Colonic mucosa (tissue), 4 donors: ENCODE measurements around the gene UMPS. TPM values are rescaled to one million over a fixed set of nuclear protein-coding genes. Genes with fewer than 3 reads are reported as not detected.
A peak's percentile ranks its signal among the peaks of the same experiment; 100 is the strongest.
"Not testable (repeated sequence)": the region's sequence is repeated elsewhere in the genome, so short reads cannot be mapped to it uniquely, and the experiment has no call there.

Source experiments
- DNase-seq: peaks from one replicate; pipeline ENCODE4 v3.0.0-alpha.2; 2020
- H3K27ac ChIP-seq: fragments of 200-600 bp; one replicate; pipeline ENCODE4 v1.8.0; 2021
- H3K27me3 ChIP-seq: fragments of 200-600 bp; one replicate; pipeline ENCODE4 v1.8.0; 2021
- H3K36me3 ChIP-seq: fragments of 200-600 bp; one replicate; pipeline ENCODE4 v1.8.0; 2021
- H3K4me1 ChIP-seq: fragments of 200-600 bp; one replicate; pipeline ENCODE4 v1.8.0; 2021; ENCODE audit warnings: mild to moderate bottlenecking
- H3K4me3 ChIP-seq: fragments of 200-600 bp; one replicate; pipeline ENCODE4 v1.8.0; 2021
- H3K9ac ChIP-seq, 2 donors: one replicate each; pipeline ENCODE4 v1.7.0; 2013; ENCODE audit warnings: control low read depth in 2 of 2, low read depth in 2 of 2, low read length in 2 of 2
- H3K9me3 ChIP-seq: fragments of 200-600 bp; one replicate; pipeline ENCODE4 v1.8.0; 2021
- intact Hi-C: fragments of 100-400 bp; cut with DNase I; formaldehyde crosslinking; loops from one replicate; pipeline ENCODE4 v1.14.1; 2022
- total RNA-seq, 2 donors: library from RNA; stranded (reverse); fragmentation: NEBNext Ultra II Directional in 1 of 2; extraction: Animal tissue kit (Norgen Biotek cat#: 25700) in 1 of 2; gene quantifications; one replicate each; pipeline ENCODE4 v1.2.1, GENCODE V29; 2021
- TF ChIP-seq, protein P1 (sequence below): fragments of 200-600 bp; IDR thresholded peaks from one replicate; pipeline ENCODE4 v1.8.0; 2022; ENCODE audit warnings: antibody characterized with exemption, mild to moderate bottlenecking
- donor health status: healthy.
- donor health status: DM: no; HTN: no; CAD: no.
- donor health status: DM: no; HTN: no; CAD: no.

UMPS gene
- total RNA-seq, 2 donors from 2014 or later = 23.4 to 37.7 TPM

DNA sequence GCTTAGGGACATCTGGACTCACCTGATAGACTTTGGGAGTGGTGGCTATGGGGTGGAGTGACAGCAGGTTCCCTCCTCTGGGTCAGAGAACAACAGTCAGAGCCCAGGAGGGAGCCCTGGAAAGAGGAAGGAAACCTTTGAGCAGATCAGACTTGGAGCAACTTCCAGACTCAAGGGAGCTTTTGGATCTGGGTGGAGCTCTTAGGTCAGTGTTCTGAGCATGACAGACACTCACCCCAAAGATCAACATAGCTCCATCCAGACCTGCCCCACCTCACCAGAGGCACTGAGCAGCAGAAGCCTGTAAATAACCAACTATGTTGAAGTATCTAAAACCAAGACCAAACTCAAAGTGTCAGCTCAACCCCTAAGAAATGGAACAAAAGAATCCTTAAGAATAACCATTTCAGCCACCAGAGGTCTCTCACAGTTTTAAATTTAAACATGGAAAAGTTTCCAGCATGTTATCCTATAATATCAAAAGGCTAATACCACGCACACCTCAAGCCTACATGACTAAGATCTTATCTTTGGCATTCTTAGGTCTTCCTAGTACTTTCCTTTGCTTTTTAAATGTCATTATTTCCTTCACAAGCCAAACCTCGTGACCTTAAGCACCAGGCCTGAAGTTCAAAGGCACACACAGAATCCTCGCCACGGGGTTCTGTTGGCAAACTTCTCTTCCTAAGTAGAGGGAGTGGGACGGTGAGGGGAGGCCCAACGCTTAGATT is 56.4 kb downstream of the UMPS start:
- Histone ChIP-seq H3K4me1 (peaks cover 2% of the 10 kb centered on the region), H3K4me3 (no peak overlapping the region), H3K9ac (no peak overlapping the region), H3K27me3 (no peaks in the 10 kb centered on the region), H3K36me3 (no peaks in the 10 kb centered on the region), H3K9me3 (no peaks in the 10 kb centered on the region), H3K27ac (peak overlapping the region; percentile 11)
- DNase-seq = peak; percentile 41
- intact Hi-C loops = no loop called here
- TF ChIP-seq, protein P1, sequence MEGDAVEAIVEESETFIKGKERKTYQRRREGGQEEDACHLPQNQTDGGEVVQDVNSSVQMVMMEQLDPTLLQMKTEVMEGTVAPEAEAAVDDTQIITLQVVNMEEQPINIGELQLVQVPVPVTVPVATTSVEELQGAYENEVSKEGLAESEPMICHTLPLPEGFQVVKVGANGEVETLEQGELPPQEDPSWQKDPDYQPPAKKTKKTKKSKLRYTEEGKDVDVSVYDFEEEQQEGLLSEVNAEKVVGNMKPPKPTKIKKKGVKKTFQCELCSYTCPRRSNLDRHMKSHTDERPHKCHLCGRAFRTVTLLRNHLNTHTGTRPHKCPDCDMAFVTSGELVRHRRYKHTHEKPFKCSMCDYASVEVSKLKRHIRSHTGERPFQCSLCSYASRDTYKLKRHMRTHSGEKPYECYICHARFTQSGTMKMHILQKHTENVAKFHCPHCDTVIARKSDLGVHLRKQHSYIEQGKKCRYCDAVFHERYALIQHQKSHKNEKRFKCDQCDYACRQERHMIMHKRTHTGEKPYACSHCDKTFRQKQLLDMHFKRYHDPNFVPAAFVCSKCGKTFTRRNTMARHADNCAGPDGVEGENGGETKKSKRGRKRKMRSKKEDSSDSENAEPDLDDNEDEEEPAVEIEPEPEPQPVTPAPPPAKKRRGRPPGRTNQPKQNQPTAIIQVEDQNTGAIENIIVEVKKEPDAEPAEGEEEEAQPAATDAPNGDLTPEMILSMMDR = no peak

DNA sequence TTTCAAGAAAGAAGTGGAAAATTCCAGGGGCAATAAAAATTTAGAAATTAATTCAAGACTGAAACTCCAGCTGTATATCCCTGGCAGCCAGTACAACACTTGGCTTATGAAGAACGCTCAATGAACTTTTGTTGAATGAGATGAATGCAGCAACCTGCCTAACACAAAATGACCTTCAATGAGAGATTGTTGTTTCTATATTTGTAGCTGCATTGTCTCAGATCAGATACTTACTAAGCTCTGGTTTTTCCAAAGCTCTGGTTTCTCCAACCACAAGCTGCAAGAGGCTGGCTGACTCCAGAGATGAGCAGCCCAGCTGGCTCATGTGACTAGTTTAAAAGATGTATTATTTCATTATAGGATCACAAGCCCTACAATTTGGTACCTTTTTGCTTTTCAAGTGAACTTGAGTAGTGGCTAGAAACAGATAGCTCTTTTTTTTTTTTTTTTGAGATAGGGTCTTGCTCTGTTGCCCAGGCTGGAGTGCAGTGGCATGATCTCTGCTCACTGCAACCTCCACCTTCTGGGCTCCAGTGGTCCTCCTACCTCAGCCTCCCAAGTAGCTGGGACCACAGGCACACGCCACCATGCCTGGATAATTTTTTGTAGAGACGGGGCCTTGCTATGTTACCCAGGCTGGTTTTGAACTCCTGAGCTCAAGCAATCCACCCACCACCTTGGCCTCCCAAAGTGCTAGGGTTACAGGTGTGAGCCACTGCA is 57.4 kb downstream of the UMPS start:
- intact Hi-C loops = no loop called here
- TF ChIP-seq, protein P1 = no peak
- no peak overlapping the region for H3K27ac ChIP-seq
- H3K9ac ChIP-seq = no peak overlapping the region
- H3K36me3 ChIP-seq = no peaks in the 10 kb centered on the region
- H3K4me1 ChIP-seq = no peaks in the 10 kb centered on the region
- no peaks in the 10 kb centered on the region for H3K27me3 ChIP-seq
- no peak for DNase-seq
- H3K9me3 ChIP-seq = no peaks in the 10 kb centered on the region
- H3K4me3 ChIP-seq = no peak overlapping the region

- no peaks in the 10 kb centered on the region for H3K9me3 ChIP-seq
- no peak overlapping the region for H3K4me3 ChIP-seq
- no peak overlapping the region for H3K27ac ChIP-seq
- intact Hi-C loops = no loop called here
- TF ChIP-seq, protein P1 = no peak
- no peak for DNase-seq
- H3K4me1 ChIP-seq = no peaks in the 10 kb centered on the region
- no peaks in the 10 kb centered on the region for H3K27me3 ChIP-seq
- H3K9ac ChIP-seq = no peak overlapping the region
- H3K36me3 ChIP-seq = no peaks in the 10 kb centered on the region
Measured at GRCh38 chr3:124788254-124788745, 58.0 kb downstream of the UMPS start.

GRCh38 chr3:124789103-124789502 is 58.9 kb downstream of the UMPS start:
- H3K36me3 ChIP-seq, DNase-seq, intact Hi-C loops, H3K27ac ChIP-seq, H3K9ac ChIP-seq, H3K9me3 ChIP-seq, H3K4me3 ChIP-seq, H3K4me1 ChIP-seq, H3K27me3 ChIP-seq: not testable (repeated sequence)

DNA sequence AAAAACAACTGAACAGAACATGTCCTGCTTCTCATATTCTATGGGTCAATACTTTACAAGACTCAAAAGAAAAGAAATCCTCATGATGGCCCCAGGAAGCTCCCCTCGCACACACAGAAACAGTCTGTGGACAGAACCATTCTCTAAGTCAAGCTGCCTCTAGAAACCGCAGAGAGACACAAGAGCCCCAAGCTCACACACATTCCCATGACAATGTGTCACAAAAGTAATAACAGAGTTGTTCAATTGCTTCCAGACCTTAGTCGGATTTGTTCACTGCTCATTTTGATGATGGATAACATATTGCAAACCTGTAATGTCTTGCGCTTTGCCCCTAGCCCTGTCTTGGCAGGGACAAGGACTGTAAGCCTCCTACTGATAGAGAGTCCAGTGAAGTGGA is 60.9 kb downstream of the UMPS start:
- H3K9me3 ChIP-seq = no peaks in the 10 kb centered on the region
- H3K27ac ChIP-seq = no peak overlapping the region
- no peaks in the 10 kb centered on the region for H3K36me3 ChIP-seq
- intact Hi-C loops = no loop called here
- no peaks in the 10 kb centered on the region for H3K27me3 ChIP-seq
- H3K4me1 ChIP-seq = no peaks in the 10 kb centered on the region
- no peak for DNase-seq
- no peak overlapping the region for H3K4me3 ChIP-seq
- H3K9ac ChIP-seq = no peak overlapping the region
- TF ChIP-seq, protein P1 = no peak

DNA sequence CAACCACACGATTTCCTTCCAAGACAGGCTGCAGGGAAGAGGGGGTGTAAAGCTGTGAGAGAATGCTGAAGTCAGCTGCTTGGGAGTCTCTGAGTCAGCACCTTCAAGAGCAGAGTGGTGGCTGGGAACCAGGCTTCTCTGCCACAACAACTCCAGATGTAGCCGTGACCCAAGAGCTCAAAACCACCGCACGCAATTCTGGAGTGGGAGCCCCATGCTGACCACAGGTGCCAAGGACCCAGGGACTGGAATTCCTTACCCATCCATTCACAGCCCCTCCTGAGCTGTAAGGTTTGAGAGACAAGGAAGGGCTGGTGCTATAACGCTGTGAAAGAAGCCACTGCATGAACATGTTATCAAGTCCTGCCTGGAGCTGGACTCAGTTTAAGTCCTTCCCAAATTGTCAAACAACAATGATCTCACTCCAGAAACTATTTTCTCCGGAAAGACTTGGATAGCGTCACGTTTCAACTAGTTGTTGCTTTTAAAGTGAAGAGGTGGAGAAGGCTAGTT is 61.4 kb downstream of the UMPS start:
- no peaks in the 10 kb centered on the region for H3K36me3 ChIP-seq
- intact Hi-C loops = no loop called here
- H3K9me3 ChIP-seq = no peaks in the 10 kb centered on the region
- H3K4me3 ChIP-seq = no peak overlapping the region
- TF ChIP-seq, protein P1 = no peak
- no peaks in the 10 kb centered on the region for H3K27me3 ChIP-seq
- peak overlapping the region; percentile 17 for H3K27ac ChIP-seq
- no peak for DNase-seq
- no peak overlapping the region for H3K9ac ChIP-seq
- no peaks in the 10 kb centered on the region for H3K4me1 ChIP-seq
